GM08714 (cell line): ENCODE data around the gene IGSF6.
A peak's percentile ranks its signal among the peaks of the same experiment; 100 is the strongest.
"Not testable (repeated sequence)": the region's sequence is repeated elsewhere in the genome, so short reads cannot be mapped to it uniquely, and the experiment has no call there.

ENCODE experiments used
- H3K4me3 ChIP-seq: fragments of 200-500 bp; sonication (Bioruptor generic); 2 replicates; pipeline ENCODE4 v1.5.1; 2014; ENCODE audit warnings: mild to moderate bottlenecking, low read length, inconsistent platforms
- ZNF274 ChIP-seq: IDR thresholded peaks from 2 replicates; pipeline ENCODE4 v1.6.1; 2012; ENCODE audit warnings: mild to moderate bottlenecking, low read depth, low read length

Gene IGSF6

DNA sequence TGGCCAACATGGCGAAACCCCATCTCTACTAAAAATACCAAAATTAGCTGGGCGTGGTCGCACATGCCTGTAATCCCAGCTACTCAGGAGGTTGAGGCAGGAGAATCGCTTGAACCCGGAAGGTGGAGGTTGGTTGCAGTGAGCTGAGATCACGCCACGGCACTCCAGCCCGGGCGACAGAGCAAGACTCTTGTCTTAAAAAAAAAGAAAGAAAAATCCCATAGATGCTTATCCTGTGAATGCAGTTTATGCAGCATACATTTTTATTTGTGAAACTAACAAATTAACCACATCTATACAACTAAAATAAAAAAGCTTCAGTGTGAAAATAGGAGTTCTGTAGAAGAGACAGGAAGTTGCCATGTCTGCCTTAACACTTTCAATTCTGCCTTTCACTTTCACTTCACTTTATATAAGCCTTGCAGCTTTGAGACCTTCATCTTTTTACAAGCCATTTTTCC, 7.1 kb downstream of the IGSF6 start:
- no peak for TF ChIP-seq ZNF274
- peak overlapping the region; percentile 54 for H3K4me3 ChIP-seq

DNA sequence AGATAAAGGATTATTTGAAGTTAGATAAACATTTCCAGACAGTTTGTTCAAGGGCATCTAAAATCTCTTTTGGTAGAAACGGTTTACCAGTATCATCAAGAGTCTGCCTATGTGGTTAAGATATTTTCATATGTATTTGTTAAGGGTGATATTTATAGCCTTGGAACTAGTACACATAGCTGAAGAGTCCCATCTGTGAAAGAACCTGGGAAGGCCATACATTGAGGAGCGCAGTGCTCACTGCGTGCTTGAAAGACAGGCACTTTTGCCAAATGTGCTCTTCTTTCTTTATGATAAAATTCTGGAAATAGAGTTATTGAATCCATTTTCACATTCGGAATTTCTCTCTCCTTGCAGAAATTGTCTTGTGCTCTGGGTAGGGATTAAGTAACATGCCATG, 7.7 kb downstream of the IGSF6 start:
- peak overlapping the region; percentile 54; the same call in 1 of the 2 replicates for H3K4me3 ChIP-seq

DNA sequence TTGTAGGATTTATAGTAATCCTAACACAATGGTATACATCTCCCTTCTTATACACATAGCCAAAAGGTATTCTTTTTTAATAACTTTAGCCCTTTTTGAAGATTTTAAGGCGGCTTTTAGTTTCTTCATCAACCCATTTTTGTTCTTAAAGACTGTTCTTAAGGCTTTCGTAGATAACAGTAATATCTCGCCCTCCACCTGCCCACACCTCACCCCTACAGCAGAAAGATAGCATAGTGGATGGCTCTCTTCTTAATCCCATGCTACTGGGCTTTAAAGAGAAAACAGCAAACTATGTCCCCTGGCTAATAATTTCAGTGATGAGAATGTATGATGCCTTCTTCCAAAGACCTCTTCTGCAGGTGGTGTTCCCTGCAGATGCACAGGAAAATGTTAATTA, 8.6 kb downstream of the IGSF6 start:
- no peak for TF ChIP-seq ZNF274

More for the DNA sequence above, 7.7 kb downstream of the IGSF6 start:
- TF ChIP-seq ZNF274 = no peak

DNA sequence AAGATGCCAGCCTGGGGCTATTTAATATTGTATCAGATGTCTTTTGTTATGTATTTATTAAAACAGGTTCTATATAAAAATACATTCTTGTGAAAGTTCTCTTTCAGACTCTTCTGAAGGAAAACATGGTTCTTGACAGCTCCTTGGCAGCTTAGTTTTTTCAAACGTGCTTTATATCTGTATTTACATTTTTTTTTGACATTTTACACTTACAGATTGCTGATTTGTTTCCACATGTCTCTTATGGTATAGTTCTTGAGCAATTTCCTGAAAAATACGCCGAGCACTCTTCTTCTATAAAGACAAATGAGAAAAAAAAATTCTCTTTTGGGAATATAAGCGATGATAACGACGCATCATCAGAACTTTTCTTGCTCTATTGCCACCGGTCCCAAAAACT, 9.5 kb downstream of the IGSF6 start:
- TF ChIP-seq ZNF274 = no peak

More for the DNA sequence above, 8.6 kb downstream of the IGSF6 start:
- no peak overlapping the region for H3K4me3 ChIP-seq

DNA sequence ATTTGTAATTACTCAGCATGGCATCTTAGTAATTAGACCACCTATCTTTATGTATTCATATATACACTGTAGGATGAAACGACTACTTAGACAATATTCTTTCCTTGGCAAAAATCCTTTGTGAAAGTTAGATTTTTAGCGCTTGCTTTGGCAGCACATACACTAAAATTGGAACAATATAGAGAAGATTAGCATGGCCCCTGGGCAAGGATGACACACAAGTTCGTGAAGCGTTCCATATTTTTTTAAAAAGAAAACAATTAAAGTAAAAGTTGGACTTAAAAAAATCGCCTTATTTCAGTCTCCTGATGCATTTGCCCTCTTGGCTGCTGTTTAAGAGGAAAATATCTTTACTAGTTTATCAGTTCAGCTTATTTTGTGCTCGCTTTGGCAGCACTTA, 10.5 kb downstream of the IGSF6 start:
- no peak overlapping the region for H3K4me3 ChIP-seq
- no peak for TF ChIP-seq ZNF274

More for the DNA sequence above, 9.5 kb downstream of the IGSF6 start:
- no peak overlapping the region for H3K4me3 ChIP-seq

DNA sequence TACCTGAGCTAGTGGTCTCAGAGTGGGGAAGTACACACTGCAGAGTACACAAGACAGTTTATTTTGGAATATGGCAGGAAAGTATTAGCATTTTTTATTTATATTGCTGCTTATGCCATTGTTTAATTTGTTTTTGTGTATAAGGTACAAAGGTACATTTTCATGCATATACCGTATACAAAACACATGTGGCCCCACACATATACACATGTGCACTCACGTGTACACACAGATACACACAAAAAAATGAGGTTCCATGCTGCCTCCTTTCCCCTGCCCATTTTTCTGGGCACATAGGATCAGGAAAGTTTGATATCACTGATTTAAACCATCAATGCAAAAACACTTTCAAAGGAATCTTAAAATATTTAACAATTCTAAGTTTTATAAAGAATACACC, 12.9 kb downstream of the IGSF6 start:
- H3K4me3 ChIP-seq = no peak overlapping the region
- TF ChIP-seq ZNF274 = no peak

DNA sequence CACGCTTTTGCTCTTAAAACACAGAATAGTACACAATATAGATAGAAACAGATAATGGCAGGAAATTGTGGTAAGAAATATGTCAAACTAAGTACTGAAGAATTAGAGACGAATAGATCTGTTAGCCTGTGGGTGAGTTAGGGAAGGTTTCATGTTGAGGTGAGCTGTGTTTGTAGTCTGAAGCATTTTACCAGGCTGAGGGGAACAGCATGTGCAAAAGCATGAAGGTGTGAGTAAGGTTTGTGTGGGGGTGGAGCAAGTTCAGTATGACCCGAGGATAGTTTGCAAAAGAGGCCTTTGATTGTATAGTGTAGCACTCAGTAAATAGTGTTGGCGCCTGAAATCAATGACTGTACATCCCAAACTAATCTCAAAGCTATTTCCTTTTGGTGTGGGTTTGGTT, 13.8 kb downstream of the IGSF6 start:
- H3K4me3 ChIP-seq = no peak overlapping the region
- no peak for TF ChIP-seq ZNF274

DNA sequence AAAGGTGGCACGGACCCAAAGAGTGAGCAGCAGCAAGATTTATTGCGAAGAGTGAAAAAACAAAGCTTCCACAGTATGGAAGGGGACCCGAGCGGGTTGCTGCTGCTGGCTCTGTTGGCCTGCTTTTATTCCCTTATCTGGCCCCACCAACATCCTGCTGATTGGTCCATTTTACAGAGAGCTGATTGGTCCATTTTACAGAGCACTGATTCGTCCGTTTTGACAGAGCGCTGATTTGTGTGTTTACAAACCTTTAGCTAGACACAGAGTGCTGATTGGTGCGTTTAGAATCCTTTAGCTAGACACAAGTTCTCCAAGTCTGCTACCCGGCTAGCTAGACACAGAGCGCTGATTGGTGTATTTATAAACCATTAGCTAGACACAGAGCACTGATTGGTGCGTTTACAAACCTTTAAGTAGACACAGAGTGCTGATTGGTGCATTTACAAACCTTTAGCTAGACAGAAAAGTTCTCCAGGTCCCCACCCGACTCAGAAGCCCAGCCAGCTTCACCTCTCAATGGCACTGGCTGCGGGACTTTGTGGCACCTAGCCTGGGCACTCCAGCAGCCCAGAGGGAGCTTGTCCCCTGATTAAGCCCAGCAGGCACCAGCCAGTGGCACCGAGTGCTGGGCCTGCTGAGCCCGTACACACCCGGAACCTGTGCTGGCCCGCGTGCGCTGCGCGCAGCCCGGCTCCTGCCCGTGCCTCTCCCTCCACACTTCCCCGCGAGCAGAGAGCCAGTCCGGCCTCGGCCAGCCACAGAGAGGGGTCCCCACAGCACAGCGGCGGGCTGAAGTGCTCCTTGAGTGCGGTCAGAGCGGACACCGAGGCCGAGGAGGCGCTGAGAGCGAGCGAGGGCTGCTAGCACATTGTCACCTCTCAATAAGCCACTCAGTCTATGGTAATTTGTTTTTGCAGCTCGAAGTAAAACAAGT, 15.1 kb downstream of the IGSF6 start:
- H3K4me3 ChIP-seq = no peak overlapping the region
- no peak for TF ChIP-seq ZNF274

DNA sequence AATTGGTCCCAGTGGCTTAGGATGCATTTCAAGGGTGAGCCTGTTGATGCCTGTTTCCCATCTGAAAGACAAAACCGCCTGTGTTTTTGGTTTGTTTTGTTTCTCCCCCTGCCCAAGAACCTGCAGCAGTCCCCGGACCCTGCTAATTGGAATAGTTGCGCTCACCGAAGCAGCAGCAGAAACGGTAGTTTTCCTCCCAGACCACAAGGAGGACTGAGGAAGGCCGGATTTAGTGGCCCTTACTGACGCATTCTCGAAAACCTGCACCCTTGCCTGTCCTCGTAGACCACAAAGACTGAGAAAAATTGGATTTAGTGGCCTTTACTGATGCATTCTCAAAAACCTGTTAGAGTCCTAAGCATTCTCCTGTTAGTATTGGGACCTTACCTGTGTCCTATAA, 16.7 kb downstream of the IGSF6 start:
- H3K4me3 ChIP-seq = not testable (repeated sequence)

DNA sequence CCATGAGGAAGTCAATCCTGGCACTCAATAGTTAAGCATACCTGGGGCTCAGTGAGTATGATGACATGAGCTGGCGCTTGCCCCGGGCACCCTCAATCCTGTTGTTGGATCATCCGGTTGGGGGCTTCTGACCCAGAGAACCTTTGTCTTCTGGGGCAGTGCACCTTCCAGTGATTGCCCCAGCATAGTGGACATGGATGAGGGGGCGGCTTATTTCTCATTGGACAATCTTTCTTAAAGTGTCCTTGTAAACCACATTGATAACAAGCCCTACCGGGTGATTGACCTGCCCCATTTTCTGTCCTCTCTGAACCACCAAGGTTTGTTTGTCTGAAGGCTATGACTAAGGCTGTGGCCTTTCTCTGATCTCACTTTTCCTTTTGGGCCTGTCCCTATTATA, 18.2 kb downstream of the IGSF6 start:
- no peak for TF ChIP-seq ZNF274
- H3K4me3 ChIP-seq = no peak overlapping the region

DNA sequence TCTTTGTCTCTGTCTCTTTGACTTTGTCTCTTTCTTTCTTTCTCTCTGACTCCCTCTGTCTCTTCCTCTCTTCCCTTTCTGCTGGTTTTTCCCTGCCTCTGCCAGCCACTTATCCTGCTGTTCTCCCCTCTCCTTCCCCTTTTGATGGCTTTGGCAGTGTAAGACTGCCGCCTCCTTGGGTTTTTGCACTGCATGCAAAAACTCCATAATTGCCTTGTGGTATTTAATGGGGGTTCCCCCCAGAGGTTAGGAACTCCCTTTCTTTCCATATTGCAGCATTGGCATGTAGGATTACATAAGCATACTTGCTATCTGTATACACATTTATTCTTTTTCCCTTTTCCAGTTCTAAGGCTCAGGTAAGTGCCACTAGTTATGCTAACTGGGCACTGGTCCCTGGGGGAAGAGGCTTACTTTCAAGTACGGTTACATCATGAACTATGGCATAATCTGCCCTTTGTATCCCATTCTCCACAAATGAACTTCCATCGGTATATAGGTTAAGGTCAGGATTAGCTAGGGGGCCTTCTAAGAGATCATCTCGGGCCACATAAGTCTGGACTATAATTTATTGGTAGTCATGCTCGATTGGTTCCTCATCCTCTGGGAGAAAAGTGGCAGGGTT, 20.3 kb downstream of the IGSF6 start:
- not testable (repeated sequence) for H3K4me3 ChIP-seq

DNA sequence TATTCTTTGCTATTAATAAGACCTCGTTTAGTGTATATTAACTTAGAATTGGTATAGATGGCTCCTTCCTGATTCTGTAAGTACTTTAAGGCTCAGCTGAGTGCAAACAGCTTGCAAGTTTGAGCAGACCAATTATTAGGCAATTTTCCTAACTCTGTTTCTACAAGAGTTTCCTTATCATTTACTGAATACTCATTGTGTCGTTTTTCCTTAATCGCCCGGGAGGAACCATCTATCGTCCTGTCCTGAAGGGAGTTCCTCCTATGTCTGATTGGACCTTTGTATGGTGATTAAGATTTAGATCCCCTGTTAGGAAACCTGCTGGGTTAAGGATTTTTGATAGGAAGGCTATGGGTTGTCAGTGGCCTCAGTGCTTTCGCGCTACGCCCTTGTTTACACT, 21.0 kb downstream of the IGSF6 start:
- not testable (repeated sequence) for H3K4me3 ChIP-seq

DNA sequence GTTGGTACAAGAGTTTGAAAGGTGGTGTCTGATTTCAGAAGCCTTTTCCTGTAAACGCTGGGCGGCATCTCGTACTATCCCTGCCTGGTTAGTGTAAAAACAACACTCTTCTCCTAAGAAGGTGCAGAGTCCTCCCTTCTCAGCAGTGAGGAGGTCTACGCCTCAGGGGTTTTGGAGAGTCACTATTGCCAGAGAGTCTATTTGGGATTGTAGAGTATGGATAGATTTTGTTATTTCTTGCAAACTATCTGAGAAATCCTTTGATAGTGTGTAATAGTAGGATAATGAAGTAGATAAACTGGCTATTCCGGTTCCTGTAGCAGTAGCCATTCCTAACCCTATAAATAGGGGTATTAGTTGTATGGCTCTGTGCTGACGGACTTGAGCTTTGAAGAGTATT, 21.5 kb downstream of the IGSF6 start:
- not testable (repeated sequence) for H3K4me3 ChIP-seq

DNA sequence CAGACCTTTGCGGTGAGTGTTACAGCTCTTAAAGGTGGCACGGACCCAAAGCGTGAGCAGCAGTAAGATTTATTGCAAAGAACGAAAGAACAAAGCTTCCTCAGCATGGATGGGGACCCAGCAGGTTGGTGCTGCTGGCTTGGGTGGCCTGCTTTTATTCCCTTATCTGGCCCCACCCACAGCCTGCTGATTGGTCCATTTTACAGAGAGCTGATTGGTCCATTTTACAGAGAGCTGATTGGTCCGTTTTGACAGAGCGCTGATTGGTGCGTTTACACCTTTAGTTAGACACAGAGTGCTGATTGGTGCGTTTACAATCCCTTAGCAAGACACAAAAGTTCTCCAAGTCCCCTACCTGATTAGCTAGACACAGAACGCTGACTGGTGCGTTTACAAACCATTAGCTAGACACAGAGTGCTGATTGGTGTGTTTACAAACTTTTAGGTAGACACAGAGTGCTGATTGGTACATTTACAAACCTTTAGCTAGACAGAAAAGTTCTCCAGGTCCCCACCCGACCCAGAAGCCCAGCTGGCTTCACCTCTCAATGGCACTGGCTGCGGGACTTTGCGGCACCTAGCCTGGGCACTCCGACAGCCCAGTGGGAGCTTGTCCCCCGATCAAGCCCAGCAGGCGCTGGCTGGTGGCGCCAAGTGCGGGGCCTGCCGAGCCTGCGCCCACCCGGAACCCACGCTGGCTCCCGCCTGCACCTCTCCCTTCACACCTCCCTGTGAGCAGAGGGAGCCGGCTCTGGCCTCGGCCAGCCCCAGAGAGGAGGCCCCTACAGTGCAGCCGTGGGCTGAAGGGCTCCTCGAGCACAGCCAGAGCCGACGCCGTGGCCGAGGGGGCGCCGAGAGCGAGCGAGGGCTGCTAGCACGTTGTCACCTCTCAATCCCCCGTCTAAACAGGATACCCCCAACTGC, 22.5 kb downstream of the IGSF6 start:
- H3K4me3 ChIP-seq = not testable (repeated sequence)

DNA sequence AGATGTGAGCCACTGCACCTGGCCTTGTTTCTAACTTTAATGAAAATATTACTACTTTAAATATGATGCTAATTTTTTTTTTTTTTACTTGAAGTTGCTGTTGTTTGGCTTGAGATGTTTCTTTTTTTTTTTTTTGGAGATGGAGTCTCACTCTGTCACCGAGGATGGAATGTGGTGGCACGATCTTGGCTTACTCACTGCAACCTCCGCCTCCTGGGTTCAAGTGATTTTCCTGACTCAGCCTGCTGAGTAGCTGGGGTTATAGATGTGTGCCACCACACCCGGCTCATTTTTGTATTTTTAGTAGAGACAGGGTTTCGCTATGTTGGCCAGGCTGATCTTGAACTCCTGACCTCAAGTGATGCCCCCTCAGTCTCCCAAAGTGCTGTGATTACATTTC, 23.6 kb downstream of the IGSF6 start:
- no peak for TF ChIP-seq ZNF274
- H3K4me3 ChIP-seq = no peak overlapping the region
